Stimulated activated CD4-positive, alpha-beta T cell treated with anti-CD3 and anti-CD28 coated beads, Interleukin-4, amount 100 ng/mL, for 24 hours (primary cell): ENCODE data around the gene ANKH.
A peak's percentile ranks its signal among the peaks of the same experiment; 100 is the strongest.

Source experiments
- DNase-seq: peaks from one replicate; pipeline ENCODE4 v3.0.0-alpha.2; 2020

The ANKH gene

GRCh38 chr5:14707811-14708390 is 163.7 kb downstream of the ANKH start:
- DNase-seq, result no peak

DNA sequence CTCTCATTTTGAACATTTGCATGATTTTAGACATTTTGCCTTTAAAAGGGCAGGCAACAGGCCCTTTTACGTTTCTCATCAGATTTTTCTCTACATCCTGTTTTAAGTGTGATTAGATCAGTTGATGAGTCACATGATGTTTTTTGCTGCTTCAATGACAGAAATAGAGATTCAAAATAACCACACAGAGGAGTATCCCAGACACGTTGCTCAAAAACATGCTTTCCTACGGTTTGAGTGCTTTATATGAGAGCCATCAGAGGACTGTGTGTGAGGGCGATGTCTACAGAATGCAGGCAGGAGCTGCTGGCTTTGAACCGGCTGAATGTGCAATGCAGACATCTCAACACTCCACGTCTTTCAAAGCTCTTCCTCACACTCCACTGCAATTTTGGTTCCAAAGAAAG is 165.0 kb downstream of the ANKH start:
- DNase-seq, result peak; percentile 45

- no peak for DNase-seq
Measured at GRCh38 chr5:14705556-14705955, 166.0 kb downstream of the ANKH start.

DNA sequence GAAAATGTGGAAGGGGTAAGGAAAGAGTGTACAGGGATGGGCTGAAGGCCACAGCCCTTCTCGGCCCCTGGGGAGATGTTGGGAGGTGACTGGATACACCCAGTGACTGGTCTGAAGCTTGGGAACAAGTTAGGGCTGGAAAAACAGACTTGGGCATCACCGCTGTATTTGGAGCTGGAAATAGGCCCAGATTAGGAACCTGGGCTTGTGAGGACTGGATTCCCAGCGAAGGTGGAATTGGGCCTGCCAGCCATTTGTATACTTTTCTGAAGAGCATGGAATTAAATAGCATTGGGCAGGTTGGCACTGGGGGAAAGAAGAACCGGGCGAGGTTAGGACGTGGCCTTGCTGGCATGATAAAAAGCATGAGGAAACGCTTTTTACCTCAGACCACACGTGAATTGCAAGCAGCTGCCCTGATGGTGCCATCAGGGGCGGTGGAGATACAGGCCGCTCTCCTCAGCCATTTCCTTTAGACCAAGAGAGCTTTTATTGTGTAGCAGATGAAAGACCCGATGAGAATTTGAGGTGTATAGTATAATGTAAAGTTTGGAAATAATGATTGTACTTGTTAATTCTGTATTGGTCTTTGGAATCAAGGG is 169.2 kb downstream of the ANKH start:
- no peak for DNase-seq

GRCh38 chr5:14701556-14701955 is 170.0 kb downstream of the ANKH start:
- no peak for DNase-seq

GRCh38 chr5:14700478-14701436 is 170.8 kb downstream of the ANKH start:
- DNase-seq, result no peak

GRCh38 chr5:14699807-14700400 is 171.7 kb downstream of the ANKH start:
- DNase-seq, result no peak

- DNase-seq, result no peak
Measured at GRCh38 chr5:14699159-14699558, 172.4 kb downstream of the ANKH start.

DNA sequence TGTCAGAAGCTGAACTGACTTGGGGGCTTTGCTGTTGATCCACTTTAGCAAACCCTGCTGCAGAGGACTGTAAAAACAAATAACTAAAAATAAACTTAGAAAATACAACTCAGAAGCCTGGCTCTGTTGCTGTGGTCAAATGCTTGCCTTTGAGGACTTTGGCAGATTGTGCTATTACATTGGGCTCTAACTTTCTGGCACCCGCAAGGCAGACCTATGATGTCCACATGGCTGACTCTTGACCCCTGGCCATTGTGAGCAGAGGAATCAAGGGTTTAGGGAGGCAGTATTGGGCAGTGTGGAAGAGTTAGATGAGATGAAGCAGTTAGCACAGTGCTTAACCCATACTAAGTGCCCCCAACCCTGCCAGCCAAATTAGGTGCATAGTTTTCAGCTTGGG is 173.1 kb downstream of the ANKH start:
- no peak for DNase-seq

- no peak for DNase-seq
Measured at GRCh38 chr5:14696851-14697250, 174.7 kb downstream of the ANKH start.

GRCh38 chr5:14696057-14696456 is 175.5 kb downstream of the ANKH start:
- no peak for DNase-seq

- no peak for DNase-seq
Measured at GRCh38 chr5:14695152-14695551, 176.4 kb downstream of the ANKH start.

DNA sequence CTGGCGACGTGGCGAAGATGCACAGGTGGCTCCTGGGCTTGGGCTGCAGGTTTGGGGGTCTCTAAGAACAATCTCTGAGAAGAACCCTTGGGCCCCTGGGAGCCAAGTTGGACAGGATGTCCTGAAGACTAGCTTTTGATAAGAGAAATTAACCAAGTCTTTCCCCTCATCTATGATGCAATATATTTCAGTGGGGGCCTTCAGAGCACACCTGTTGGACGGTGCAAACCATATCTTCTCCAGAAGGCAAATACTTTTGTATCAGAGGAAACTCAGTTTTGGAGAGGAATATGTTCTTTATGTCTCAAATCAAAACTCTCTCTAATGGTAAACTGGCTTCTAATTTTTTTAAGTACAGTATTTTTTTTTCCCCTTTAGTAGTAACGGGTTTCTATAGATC is 178.5 kb downstream of the ANKH start:
- DNase-seq, result no peak

GRCh38 chr5:14687023-14687665 is 184.4 kb downstream of the ANKH start:
- no peak for DNase-seq

GRCh38 chr5:14686517-14686916 is 185.1 kb downstream of the ANKH start:
- no peak for DNase-seq

DNA sequence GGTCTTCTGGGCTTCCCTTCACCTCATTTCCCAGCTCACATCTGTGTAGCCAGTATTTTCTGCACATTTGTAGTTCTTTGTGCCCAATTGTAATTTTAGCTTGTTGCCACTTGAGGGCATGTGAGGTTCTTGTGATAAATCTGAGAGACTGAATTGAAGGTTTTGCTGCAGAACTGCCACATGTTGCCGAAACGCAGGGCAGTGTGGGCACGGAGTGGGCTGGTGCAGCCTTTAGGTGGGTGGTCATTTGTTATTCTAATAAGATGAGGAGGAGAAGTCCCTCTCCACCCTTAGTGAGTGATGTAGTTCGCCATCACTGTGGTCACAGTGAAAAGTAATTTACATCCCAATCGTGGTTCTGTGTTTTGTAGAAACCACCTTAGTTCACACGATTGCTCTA is 185.8 kb downstream of the ANKH start:
- DNase-seq, result peak; percentile 69

- no peak for DNase-seq
Measured at GRCh38 chr5:14684757-14685156, 186.8 kb downstream of the ANKH start.

DNA sequence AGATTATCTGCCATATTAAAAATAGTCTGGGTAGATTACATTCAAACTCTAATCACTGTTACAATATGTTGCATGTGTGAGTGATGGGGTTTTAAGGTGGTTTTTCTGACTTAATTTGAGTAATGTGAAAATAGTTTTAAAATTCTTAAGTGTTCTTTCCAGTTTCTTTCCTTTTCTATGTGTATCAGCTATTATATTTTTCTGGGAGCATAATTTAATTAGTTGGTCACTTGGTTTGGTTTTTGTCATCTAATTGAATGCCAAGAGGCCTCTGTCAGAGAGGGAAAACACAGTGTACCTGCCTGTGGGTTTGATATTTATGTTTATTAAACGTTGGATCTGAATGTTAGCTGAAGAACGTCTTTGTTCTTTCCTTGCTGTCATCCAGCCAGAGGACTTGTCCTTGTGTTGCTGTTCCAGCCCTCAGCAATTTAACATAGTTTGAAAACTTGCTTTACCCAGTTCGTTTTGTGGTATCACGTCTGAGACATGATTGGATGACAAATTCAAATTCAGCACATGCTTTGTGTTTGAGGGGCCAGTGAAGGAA is 187.6 kb downstream of the ANKH start:
- DNase-seq, result no peak

DNA sequence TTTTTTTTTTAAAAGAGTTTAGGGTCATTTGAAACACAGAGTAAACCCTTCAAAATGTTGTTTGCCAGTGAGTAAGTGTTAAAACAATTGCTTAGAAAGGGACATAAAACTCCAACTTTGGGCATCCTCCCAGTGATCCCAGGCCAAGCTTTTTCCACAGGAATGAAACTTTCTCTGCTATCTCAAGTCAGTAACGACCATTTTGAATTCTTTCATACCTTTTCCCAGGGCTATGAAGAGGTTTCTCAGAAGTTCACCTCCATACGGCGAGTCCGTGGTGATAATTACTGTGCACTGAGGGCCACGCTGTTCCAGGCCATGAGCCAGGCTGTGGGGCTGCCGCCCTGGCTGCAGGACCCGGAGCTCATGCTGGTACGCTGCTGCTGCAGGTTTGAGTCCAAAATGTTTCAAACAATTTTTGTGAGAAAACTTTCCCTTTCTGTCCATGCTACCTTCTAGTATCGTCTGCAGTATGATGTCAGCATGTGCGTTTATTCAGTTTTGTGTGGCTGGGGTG is 190.3 kb downstream of the ANKH start:
- DNase-seq, result no peak

DNA sequence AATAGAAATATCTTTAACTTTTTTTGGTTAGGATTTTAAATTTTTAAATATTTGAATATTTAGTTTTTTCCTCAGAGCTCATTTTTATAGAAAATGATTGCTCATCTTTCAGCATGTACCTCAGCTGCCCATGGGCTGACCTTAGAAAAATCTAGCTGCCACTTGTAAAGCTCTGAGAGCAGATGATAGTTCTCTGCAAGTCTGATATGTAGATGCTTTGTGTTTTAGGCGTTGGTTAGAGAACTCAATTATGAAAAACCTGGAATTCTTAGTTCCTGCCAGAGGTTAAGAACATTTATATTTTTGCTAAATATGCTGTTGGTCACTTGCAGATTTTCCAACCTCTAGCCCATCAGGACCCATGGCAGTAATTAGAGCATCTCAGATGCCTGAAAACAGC is 192.0 kb downstream of the ANKH start:
- no peak for DNase-seq

DNA sequence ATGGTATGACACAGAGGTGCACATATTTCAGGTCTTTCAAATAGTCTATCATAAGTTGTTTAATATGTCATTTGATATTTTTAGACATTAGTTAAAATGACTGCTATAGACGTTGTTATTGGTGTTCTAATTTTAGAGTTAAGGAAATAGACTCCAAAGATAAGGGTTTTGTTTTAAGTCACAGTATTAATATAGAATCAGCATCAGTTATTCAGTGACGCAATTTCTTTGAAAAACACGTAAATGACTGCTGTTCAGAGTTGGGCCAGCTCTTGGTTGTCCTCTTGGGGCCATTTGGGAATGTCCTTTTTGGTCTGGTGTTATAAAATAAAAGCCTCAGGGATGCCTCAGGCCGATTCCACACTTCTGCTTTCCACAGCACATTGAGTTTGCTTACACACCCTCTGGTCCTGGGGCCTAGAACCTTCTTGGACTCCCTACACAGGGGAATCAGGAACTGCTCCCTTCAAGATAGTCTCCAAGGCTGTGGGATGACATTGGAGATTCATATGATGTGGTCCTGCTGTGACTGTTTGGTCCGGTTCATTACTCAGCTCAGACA is 192.7 kb downstream of the ANKH start:
- DNase-seq, result no peak

- DNase-seq, result no peak
Measured at GRCh38 chr5:14676320-14676719, 195.3 kb downstream of the ANKH start.
